OCI-LY7 (cell line): ENCODE measurements around the gene LRBA.

Source experiments
- CTCF ChIP-seq: fragments of 200-600 bp; sonication (generic); conservative IDR thresholded peaks from 2 replicates; pipeline ENCODE4 v1.5.1; 2014; ENCODE audit warnings: mild to moderate bottlenecking, antibody characterized with exemption, low read length, moderate library complexity, mixed read lengths
- EZH2phosphoT487 ChIP-seq: fragments of 200-600 bp; sonication (generic); IDR thresholded peaks from 2 replicates; pipeline ENCODE4 v1.6.1; 2018; ENCODE audit warnings: low read depth, borderline replicate concordance, mild to moderate bottlenecking, mixed run types, antibody characterized with exemption, low read length, moderate library complexity, mixed read lengths

DNA sequence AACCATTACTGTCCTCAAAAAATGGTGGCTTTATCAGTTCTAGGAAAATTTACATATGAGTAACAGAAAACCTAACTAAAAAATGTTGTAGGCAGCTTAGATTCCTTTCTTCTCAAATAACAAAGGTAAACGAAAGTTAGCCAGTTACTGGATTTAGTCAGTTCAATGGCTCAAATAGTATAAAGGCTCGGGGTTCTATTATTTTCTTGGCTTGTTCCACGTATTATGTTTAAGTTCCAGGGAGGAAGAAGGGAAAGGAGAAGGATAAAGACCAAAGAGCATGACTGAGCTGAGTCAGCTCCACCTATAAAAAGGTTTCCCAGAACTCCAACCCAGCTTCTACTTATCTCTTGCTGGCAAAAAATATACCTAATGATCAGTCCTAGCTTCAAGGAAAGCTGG lies 474.1 kb downstream of the LRBA start:
- TF ChIP-seq CTCF, result no peak
- no peak for TF ChIP-seq EZH2phosphoT487
